ENCODE results near the gene ELAC2.

Gene ELAC2

GRCh38 chr17:13030056-13030455 is 12.2 kb upstream of the ELAC2 start:
- DNase-seq (ENCODE audit: low read depth) = no peak
- no peak for TF ChIP-seq CTCF (conservative IDR thresholded peaks at IDR 0.05; ENCODE audit: low read depth, low read length)
- no peak overlapping the region for H3K4me3 ChIP-seq (ENCODE audit: low read depth, low read length)

GRCh38 chr17:13029340-13029739 is 11.5 kb upstream of the ELAC2 start:
- H3K4me3 ChIP-seq (ENCODE audit: low read depth, low read length) = no peak overlapping the region
- no peak for DNase-seq (ENCODE audit: low read depth)
- TF ChIP-seq CTCF (conservative IDR thresholded peaks at IDR 0.05; ENCODE audit: low read depth, low read length) = no peak

GRCh38 chr17:13027246-13027645 is 9.4 kb upstream of the ELAC2 start:
- DNase-seq (ENCODE audit: low read depth) = no peak
- no peak overlapping the region for H3K4me3 ChIP-seq (ENCODE audit: low read depth, low read length)
- no peak for TF ChIP-seq CTCF (conservative IDR thresholded peaks at IDR 0.05; ENCODE audit: low read depth, low read length)

GRCh38 chr17:13025687-13026086 is 7.9 kb upstream of the ELAC2 start:
- DNase-seq (ENCODE audit: low read depth) = no peak
- H3K4me3 ChIP-seq (ENCODE audit: low read depth, low read length) = no peak overlapping the region
- TF ChIP-seq CTCF (conservative IDR thresholded peaks at IDR 0.05; ENCODE audit: low read depth, low read length) = no peak

GRCh38 chr17:13025258-13025627 is 7.4 kb upstream of the ELAC2 start:
- no peak overlapping the region for H3K4me3 ChIP-seq (ENCODE audit: low read depth, low read length)
- no peak for TF ChIP-seq CTCF (conservative IDR thresholded peaks at IDR 0.05; ENCODE audit: low read depth, low read length)
- no peak for DNase-seq (ENCODE audit: low read depth)

GRCh38 chr17:13024526-13025257 is 6.9 kb upstream of the ELAC2 start:
- no peak overlapping the region for H3K4me3 ChIP-seq (ENCODE audit: low read depth, low read length)
- peak; percentile 99 for TF ChIP-seq CTCF (conservative IDR thresholded peaks at IDR 0.05; ENCODE audit: low read depth, low read length)

GRCh38 chr17:13024016-13024415 is 6.2 kb upstream of the ELAC2 start:
- TF ChIP-seq CTCF (conservative IDR thresholded peaks at IDR 0.05; ENCODE audit: low read depth, low read length) = no peak
- DNase-seq (ENCODE audit: low read depth) = no peak
- H3K4me3 ChIP-seq (ENCODE audit: low read depth, low read length) = no peak overlapping the region

More at GRCh38 chr17:13024526-13025257, 6.9 kb upstream of the ELAC2 start:
- peak; percentile 72 for DNase-seq (ENCODE audit: low read depth)

Measured in choroid plexus epithelial cell (primary cell).